Measurements from ENCODE around the gene PEX14. TPM values are rescaled to one million over a fixed set of nuclear protein-coding genes. Genes with fewer than 3 reads are reported as not detected.
A peak's percentile ranks its signal among the peaks of the same experiment; 100 is the strongest.

The PEX14 gene
- total RNA-seq, 1 donor from 2014 or later: 28.0 TPM

GRCh38 chr1:10431070-10431730 is 43.5 kb upstream of the PEX14 start:
- no peaks in the 10 kb centered on the region for H3K27me3 Mint-ChIP-seq (ENCODE audit: low read depth)
- peaks cover 36% of the 10 kb centered on the region for H3K4me1 Mint-ChIP-seq
- no peak for DNase-seq (ENCODE audit: low read depth, low spot score)
- peak overlapping the region; percentile 79 for H3K27ac Mint-ChIP-seq (ENCODE audit: unreplicated experiment)
- peaks cover 4% of the 10 kb centered on the region for H3K36me3 Mint-ChIP-seq (ENCODE audit: low read depth)
- no peaks in the 10 kb centered on the region for H3K9me3 Mint-ChIP-seq
- no peak for TF ChIP-seq CTCF (conservative IDR thresholded peaks at IDR 0.05)
- peak overlapping the region; percentile 94 for H3K4me3 Mint-ChIP-seq

GRCh38 chr1:10432910-10433700 is 41.6 kb upstream of the PEX14 start:
- Mint-ChIP-seq H3K4me3 (peak overlapping the region; percentile 70), H3K4me1 (peaks cover 37% of the 10 kb centered on the region), H3K27me3 (ENCODE audit: low read depth) (no peaks in the 10 kb centered on the region), H3K9me3 (no peaks in the 10 kb centered on the region), H3K27ac (ENCODE audit: unreplicated experiment) (no peak overlapping the region), H3K36me3 (ENCODE audit: low read depth) (peaks cover 4% of the 10 kb centered on the region)
- TF ChIP-seq CTCF (conservative IDR thresholded peaks at IDR 0.05): no peak
- no peak for DNase-seq (ENCODE audit: low read depth, low spot score)

- Mint-ChIP-seq H3K9me3 (no peaks in the 10 kb centered on the region), H3K4me1 (peaks cover 36% of the 10 kb centered on the region), H3K27ac (ENCODE audit: unreplicated experiment) (no peak overlapping the region), H3K27me3 (ENCODE audit: low read depth) (no peaks in the 10 kb centered on the region), H3K36me3 (ENCODE audit: low read depth) (peaks cover 4% of the 10 kb centered on the region), H3K4me3 (peak overlapping the region; percentile 70)
- TF ChIP-seq CTCF (conservative IDR thresholded peaks at IDR 0.05): no peak
- DNase-seq (ENCODE audit: low read depth, low spot score): no peak
Observed at GRCh38 chr1:10433790-10434189, 41.0 kb upstream of the PEX14 start.

- no peak for TF ChIP-seq CTCF (conservative IDR thresholded peaks at IDR 0.05)
- H3K36me3 Mint-ChIP-seq (ENCODE audit: low read depth): peaks cover 4% of the 10 kb centered on the region
- peaks cover 36% of the 10 kb centered on the region for H3K4me1 Mint-ChIP-seq
- H3K4me3 Mint-ChIP-seq: no peak overlapping the region
- no peaks in the 10 kb centered on the region for H3K27me3 Mint-ChIP-seq (ENCODE audit: low read depth)
- no peaks in the 10 kb centered on the region for H3K9me3 Mint-ChIP-seq
- no peak for DNase-seq (ENCODE audit: low read depth, low spot score)
- no peak overlapping the region for H3K27ac Mint-ChIP-seq (ENCODE audit: unreplicated experiment)
Observed at GRCh38 chr1:10434590-10434989, 40.2 kb upstream of the PEX14 start.

- Mint-ChIP-seq H3K27ac (ENCODE audit: unreplicated experiment) (peak overlapping the region; percentile 78), H3K4me3 (peak overlapping the region; percentile 4), H3K36me3 (ENCODE audit: low read depth) (no peaks in the 10 kb centered on the region), H3K27me3 (ENCODE audit: low read depth) (no peaks in the 10 kb centered on the region), H3K4me1 (peaks cover 21% of the 10 kb centered on the region), H3K9me3 (no peaks in the 10 kb centered on the region)
- TF ChIP-seq CTCF (conservative IDR thresholded peaks at IDR 0.05): no peak
- no peak for DNase-seq (ENCODE audit: low read depth, low spot score)
Observed at GRCh38 chr1:10437052-10437451, 37.7 kb upstream of the PEX14 start.

Measured in neural crest cell (in vitro differentiated cells).